Stimulated activated CD4-positive, alpha-beta T cell treated with anti-CD3 and anti-CD28 coated beads, Interleukin-12 subunit alpha, Interleukin-12 subunit beta, amount 100 ng/mL, for 24 hours (primary cell): ENCODE results near the gene ALPK3.

ENCODE experiments used
- DNase-seq, 2 experiments: peaks; one replicate each; pipeline ENCODE4 v3.0.0-alpha.2; 2020; ENCODE audit warnings: low read depth in 2 of 2

ALPK3 gene

GRCh38 chr15:84892786-84893307, 75.7 kb downstream of the ALPK3 start:
- no peak for DNase-seq

DNA sequence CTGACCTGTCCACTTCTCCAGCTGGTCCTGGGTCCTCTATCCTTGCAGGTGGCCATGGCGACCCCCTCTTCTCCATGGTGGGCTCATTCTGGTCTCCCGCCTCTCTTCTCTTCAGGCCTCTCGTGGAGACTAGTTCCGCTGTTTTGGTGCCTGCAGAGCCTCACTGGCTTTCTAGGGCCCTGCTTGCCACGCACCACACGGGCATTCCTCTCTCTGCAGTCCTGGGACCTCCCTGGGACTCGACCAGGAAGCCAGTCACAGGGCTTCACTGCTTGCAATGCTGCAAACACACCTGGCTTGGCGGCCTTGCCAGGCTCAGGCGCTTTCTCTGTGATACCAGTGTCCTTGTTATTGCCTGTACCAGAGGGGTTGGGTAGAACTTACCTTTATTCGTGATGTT, 76.5 kb downstream of the ALPK3 start:
- DNase-seq: no peak

GRCh38 chr15:84894736-84895425, 77.7 kb downstream of the ALPK3 start:
- DNase-seq: no peak

- no peak for DNase-seq
Measured at GRCh38 chr15:84898761-84899160, 81.6 kb downstream of the ALPK3 start.

- DNase-seq: no peak
Measured at GRCh38 chr15:84899750-84900149, 82.6 kb downstream of the ALPK3 start.

DNA sequence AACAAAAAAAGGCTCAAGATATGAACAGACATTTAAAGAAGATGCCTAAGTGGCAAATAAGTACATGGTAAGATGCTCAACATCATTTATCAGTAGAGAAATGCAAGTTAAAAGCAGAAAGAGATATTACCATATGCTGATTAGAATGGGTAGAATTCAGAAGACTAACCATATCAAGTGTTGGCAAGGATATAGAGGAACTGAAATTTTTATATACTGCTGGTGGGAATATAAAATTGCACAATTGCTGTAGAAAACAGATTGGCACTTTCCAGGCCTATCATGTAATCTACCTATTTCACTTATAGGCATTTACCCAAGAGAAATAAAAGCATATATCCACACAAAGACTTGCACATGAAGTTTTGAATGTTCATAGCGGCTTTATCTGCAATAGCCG, 84.4 kb downstream of the ALPK3 start:
- DNase-seq: no peak

- no peak for DNase-seq
Measured at GRCh38 chr15:84903751-84904150, 86.6 kb downstream of the ALPK3 start.

DNA sequence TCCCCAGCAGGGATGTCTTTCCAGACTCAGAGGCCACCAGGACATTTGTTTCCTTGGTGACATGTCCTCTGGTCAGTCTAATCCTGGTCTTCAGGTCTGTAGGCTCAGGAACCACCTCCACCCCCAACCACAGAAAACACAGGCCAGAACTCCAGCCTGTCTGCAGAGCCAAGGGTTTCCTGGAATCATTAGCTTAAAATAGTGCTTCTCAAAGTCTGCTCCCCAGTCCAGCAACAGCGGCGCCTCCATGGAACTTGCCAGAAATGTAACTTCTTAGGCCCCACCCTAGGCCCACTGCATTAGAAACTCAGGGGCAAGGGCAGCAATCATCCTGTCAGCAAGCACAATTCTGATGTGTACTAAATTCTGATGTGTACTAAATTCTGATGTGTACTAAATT, 87.3 kb downstream of the ALPK3 start:
- no peak for DNase-seq

DNA sequence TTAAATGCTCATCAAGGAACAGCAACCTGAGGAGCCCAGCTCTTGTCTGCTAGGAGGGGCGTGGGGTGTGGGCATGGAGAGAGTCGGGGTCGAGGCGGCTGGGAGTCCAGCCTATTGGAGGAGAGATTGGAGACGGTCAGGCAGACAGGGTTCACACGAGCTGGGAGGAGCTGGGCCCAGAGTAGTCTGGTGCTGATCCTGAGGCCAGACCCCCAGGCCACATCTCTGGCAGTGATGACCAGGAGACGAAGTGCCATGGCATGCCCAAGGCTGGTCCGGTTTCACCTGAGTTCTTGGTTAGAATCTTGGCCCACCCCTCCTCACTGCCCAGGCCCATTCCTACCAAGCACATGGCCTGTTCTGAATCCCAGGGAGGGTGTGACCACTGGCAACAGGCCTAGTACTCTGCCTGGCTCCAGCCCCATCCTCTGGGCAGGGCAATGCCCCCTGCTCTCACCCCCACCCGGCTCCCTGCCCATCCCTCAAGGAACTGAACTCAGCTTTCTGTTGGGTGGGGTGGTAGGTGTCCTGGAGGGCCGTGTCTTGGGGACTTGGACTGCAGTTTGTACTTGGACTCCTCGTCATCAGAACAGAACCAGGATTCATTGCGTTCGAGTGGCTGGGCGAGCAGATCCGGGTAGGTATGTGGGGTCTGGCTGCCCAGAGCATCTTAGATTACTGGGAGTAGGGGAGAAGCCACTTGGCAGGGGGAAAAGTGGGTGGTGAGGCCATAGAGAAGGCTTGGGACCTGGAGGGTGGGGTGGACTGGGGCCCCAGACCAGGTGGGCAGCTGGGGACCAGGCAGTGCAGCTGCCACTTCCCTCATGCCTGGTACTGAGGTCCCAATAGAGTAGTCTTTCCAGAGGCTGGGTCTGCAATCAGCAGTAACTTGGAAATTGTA, 88.1 kb downstream of the ALPK3 start:
- no peak for DNase-seq

- DNase-seq: no peak
Measured at GRCh38 chr15:84907731-84908130, 90.6 kb downstream of the ALPK3 start.

- no peak for DNase-seq
Measured at GRCh38 chr15:84908564-84908963, 91.4 kb downstream of the ALPK3 start.

GRCh38 chr15:84909029-84909428, 91.9 kb downstream of the ALPK3 start:
- no peak for DNase-seq

- no peak for DNase-seq
Measured at GRCh38 chr15:84909782-84910181, 92.6 kb downstream of the ALPK3 start.

- DNase-seq: no peak
Measured at GRCh38 chr15:84910928-84911623, 93.9 kb downstream of the ALPK3 start.

DNA sequence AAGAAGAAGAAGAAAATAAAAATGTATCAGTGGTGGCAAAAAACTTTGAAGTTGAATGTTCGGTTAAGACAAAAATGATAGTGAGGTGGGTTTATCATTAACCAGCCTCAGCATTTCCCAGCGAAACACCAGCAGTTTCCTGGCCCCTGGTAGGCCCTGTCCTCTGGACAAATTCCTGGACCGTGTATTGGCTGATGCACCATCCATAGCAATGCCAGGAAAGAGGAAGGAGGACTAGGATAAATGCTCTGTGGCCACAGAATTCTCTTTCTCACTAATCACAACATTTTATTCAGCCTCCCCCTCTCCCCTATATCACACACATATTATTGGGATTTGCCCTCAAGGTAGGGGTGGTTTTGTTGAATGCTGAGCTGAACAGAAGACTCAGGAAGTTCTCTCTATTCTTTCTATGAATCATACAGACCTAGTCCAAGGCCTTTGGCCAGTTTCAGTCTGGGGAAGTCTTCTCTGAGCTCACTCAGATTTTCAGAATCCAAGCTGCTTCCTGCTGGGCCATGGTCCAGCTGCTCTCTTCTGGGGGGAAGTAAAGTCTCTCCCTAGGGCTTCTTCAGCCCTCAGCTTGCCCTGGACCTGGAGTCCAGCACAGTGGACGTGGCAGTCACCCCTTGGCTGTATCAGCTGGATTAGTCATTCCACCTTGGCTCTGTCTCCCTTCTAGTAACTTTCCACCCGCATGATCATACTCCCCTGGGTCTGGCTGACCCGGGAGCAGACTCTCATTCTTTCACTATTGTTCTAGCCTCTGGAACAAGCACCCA, 94.9 kb downstream of the ALPK3 start:
- no peak for DNase-seq

GRCh38 chr15:84913360-84913723, 96.2 kb downstream of the ALPK3 start:
- no peak for DNase-seq

GRCh38 chr15:84914351-84914750, 97.2 kb downstream of the ALPK3 start:
- DNase-seq: no peak

DNA sequence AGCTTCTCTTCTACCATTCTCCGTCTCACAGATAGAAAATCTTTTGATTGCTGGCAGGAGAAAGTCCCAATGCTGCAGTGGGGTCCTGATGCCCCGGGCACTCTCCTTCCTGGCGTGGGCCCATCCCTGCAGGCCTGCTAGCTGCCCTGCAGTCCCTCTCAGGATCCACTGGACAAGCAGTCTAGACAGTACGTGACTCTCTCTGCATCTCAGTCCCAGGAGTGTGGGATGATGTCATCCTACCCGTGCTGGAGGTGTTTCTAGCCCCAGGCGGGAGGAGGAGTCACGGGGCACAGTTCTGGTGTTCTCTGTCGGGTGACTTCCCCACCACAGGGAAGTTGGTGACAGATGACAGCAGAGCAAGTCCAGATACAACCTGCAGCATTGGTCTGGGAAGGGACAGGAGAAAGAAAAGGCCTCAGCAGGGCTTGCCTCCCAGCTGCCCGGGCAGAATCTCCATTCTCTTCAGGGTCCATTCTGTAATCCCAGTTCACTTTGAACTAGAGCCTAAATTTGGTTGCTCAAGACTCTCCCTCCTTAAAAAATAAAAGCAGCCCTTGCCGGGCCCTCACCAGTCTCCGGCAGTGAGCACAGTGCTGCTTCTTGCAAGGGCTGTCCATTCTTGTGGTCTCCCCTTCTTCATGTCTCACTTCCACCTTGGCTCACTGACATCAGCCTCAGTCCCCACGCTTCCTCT, 97.9 kb downstream of the ALPK3 start:
- peak in 1 of 2 experiments; percentile 16 for DNase-seq

DNA sequence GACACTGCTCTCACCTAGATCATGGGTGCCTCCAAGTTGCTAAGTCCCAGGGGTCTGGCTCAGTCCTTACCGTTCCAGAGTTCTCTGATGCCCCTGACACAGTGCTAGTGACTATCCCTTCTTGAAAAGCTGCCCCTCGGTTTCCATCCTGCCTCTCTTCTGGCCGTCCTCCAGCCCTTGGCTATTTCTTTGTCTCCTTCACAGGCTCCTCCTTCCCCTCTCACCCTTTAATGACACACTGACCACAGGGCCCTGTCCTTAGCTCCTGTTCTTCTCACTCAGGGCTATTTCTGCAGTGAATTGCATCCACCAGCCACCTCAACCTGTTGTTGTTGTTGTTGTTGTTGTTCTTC, 98.4 kb downstream of the ALPK3 start:
- DNase-seq: no peak

- no peak for DNase-seq
Measured at GRCh38 chr15:84917452-84917851, 100.3 kb downstream of the ALPK3 start.

GRCh38 chr15:84919106-84919667, 102.0 kb downstream of the ALPK3 start:
- DNase-seq: no peak
